Fibroblast of skin of back (primary cell): ENCODE data around the gene IMPA2.
A peak's percentile ranks its signal among the peaks of the same experiment; 100 is the strongest.

Experiments used
- DNase-seq: peaks from one replicate; pipeline ENCODE4 v3.0.0-alpha.2; 2013

IMPA2 gene

DNA sequence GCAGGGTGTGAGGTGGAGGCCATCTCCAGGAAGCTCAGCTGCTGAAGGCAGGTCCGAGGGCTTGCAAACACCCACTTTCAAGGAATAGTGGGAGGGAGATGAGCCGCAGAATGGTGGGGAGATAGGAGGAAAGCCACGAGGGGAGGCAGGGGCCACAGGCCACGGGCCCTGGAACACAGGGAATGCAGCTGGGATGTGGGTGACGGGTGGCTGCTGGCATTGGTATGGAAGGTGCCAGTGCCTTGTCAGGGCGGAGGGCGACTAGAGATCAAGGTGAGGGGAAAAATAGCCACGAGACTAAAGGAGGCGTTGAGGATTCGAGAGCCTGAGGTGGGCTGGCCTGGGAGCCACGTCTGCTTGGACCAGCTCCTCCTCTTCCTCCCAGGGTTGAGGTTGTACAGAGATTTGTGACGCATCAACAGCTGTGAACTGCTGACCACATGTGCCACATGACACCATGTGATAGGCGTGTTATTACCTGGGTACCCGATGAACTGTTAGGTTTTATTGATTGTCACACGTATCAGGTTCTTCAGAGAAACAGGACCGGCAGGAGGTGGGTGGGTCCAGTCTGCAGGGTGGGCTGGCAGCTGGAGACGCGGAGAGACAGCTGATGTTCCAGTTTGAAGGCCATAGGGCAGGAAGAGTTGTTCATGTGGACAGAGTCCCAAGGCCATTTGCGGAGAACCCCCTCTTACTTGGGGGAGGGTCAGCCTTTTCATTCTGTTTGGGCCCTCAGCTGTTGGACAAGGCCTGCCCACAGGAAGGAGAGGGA is 9.9 kb downstream of the IMPA2 start:
- DNase-seq, result no peak

- DNase-seq, result no peak
Measured at GRCh38 chr18:11992096-11992790, 10.9 kb downstream of the IMPA2 start.

DNA sequence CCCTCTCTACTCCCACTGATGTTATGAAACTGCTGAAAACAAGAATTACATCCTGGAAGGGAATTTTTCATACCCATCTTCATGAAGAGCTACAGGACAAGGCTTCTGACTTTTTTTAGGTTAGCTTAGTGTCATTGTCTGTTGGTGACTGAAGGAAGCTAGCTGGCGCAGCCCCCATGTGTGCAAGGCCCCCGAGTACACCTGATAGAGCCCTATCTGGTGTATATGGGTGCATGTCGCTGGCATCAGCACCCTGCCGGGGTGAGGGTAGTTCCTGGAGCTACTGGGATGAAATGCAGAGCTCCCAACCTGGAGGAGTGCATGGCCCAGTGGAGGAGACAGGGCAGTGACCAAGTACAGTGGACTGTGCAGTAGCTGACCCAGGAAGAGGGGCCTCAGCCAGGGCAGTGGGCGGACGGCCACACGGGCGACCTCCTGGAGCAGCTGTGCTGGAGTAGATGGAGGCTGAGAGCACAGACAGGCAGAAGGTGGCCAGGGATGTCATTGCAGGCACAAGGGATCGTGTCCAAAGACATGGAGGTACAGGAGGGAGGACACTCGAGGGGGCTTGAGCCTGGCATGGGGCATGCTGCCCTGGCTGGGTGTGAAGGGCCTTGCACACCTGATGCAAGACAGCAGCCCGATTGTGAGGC is 12.1 kb downstream of the IMPA2 start:
- no peak for DNase-seq

GRCh38 chr18:11994336-11994702 is 13.0 kb downstream of the IMPA2 start:
- DNase-seq, result peak; percentile 46

DNA sequence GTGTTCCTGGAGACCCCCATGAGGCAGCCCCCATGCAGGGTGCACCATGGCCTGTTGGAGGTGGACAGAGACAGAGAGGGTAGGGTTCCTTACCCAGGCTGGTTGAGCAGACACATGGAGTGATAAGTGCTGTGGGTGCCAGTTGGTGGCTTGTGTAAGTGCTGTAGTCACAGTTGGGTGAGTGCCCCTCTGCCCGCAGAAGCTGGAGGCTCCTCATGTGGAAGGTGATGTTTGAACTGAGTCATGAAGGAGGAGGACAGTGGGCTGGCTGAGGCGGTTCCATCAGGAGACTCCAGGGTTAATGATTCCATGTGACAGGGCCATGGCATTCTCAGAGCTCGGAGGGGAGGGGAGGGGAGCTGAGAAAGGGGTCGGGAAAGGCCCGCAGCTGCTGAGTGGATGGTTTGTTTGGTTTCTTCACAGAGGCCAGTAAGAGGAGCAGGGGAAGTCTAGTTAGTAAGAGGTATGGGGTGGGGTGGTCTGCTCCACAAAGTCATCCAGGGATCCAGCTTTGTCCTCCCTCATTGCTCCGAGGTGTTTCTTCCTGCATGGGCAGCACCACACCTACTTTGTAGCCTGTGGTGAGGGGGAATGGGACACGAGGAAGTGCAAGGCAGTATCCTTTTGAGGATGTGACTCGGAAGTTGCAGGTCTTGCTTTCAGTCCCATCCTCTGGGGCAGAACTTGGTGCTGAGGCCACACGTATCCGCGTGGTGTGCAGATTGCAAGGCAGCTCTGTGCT is 13.6 kb downstream of the IMPA2 start:
- no peak for DNase-seq

DNA sequence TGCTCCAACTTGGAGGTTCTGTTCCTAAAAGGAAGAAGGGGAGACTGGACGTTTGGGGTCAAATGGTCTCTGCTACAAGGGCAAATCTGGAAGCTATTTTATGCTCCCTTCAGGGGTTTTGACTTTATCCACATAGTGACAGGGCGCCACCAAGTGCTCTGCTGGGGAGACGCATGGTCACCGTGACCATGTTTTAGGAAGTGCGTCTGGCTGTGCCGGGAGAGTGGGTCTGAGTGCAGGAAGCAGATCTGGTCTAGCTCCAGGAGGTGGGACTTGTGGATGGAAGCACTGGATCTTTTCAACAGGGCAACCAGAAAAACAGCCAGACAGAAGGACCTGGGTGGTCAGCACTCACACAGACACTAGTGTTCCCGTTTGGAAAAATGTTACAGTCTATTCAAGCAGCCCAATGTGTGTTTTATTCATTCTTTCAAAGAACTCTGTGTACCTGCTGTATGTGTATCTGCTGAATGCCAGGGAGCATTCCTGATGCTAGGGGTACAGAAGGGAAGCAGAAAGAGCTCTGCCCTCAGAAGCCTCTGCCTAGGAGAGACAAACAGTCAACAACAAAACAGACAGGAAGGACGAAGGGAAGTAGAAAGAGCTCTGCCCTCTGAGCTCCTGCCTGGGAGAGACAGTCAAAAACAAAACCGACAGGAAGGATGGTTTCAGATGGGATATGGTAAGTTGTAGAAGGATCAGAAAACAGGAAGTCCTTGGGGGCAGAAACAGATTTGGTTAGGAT is 14.3 kb downstream of the IMPA2 start:
- DNase-seq, result peak; percentile 70

- no peak for DNase-seq
Measured at GRCh38 chr18:11996190-11996754, 15.0 kb downstream of the IMPA2 start.

DNA sequence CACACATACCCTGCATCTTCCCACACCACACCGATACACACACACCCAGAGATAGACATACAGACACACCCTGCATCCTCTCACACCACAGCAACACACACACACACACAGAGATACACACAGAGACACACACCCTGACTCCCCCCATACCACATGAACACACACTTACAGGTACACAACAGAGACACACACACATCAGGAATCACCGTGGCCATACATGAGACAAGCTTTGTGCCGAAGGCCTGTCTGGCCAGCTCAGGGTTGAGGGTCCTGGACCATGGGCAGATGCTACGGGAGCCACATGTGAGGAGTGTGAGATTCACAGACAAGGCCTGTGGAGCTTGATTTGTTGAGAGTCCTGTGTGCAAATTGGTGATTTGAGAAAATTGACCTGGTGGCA is 15.6 kb downstream of the IMPA2 start:
- no peak for DNase-seq

DNA sequence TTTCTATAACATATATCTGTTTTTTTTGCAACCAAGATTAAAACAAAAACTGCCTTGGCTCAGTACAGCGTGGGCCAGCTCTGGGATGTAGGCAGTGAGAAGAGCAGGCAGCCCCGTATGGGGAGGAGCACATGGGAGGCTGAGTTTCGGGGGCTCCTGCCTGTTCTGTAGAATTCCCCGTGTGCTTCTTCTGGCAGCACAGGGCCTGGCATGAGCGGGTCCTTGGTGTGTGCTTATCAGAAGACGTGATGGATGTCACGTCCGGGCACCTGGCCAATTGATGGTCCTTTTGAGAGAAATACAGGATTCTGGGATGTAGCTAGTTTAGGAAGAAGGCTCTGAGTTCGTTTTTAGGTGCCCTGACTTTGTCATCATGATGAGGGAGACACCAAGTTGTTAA is 16.2 kb downstream of the IMPA2 start:
- DNase-seq, result no peak

DNA sequence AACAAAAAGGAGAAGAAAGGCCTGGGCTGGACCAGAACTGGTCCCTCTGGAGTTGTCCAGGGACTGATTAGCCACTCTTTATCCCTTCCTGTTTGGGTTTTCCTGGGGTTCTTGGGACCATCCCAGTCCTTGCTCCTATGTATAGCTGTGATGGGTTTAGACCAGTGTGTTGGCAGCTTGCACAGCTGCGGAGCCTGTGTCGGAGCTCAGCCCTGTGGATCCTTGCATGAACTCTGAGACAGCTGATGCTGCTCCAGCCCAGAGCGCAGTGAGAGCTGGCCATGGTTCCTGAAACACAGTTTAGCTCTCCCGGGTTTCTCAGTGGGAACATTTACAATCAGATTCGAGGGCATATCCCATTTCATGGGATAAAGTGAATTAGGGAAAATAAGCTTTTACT is 16.9 kb downstream of the IMPA2 start:
- DNase-seq, result no peak

DNA sequence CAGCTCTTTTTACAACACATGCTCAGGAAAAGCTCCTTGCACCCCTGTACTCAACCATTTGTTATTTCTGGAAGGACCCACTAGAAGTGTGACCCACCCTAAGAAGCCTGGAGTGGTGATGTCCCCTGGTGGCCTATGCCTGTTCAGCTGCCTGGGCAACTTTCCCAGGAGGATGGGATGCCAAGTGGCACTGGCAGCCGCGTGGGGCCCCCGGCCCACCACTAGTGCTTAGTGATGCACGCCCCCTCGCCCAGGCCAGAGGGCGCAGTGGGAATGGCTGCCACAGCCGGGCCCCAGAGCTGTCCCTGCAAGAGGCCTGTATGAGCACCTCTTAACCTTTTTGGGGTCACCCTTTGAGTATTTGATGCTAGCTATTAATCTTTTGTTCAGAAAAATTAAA is 18.1 kb downstream of the IMPA2 start:
- no peak for DNase-seq

GRCh38 chr18:12000072-12000659 is 18.9 kb downstream of the IMPA2 start:
- no peak for DNase-seq

GRCh38 chr18:12001421-12001820 is 20.1 kb downstream of the IMPA2 start:
- DNase-seq, result no peak

GRCh38 chr18:12003894-12004293 is 22.6 kb downstream of the IMPA2 start:
- DNase-seq, result no peak

- no peak for DNase-seq
Measured at GRCh38 chr18:12005538-12006487, 24.5 kb downstream of the IMPA2 start.

GRCh38 chr18:12006488-12006840 is 25.2 kb downstream of the IMPA2 start:
- DNase-seq, result no peak

DNA sequence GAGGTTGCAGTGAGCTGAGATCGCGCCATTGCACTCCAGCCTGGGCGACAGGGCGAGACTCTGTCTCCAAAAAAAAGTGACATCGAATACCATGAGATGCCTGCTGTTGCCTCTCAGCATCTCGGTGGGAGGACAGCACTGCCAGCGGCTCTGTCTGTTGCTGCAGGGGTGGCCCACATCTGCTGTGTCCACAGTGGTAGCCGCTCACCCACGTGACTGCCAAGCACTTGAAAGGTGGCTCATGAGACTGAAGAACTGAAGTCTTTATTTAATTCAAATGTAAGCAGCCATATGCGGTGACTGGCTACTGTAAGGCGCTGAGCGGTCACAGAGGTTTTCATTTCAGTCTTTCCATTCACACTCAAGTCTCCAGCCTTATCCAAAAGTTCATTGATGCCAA is 25.8 kb downstream of the IMPA2 start:
- DNase-seq, result no peak

- DNase-seq, result no peak
Measured at GRCh38 chr18:12008181-12008767, 27.0 kb downstream of the IMPA2 start.

GRCh38 chr18:12008842-12009580 is 27.7 kb downstream of the IMPA2 start:
- DNase-seq, result no peak
